GM10248 (cell line): ENCODE results near the gene WDFY4.

Source experiments
- CTCF ChIA-PET: fragments of 300-600 bp; sonication (Branson Sonifier 250); formaldehyde crosslinking; extraction: SDS; loops from one replicate; lab custom pipeline; 2021; ENCODE audit warnings: antibody characterized with exemption; lab: Yijun Ruan, JAX
- POLR2A ChIA-PET: fragments of 350-650 bp; sonication (Branson Sonifier 250); formaldehyde crosslinking; extraction: SDS; loops from one replicate; lab custom pipeline; 2020; ENCODE audit warnings: antibody characterized with exemption; lab: Yijun Ruan, JAX
- DNase-seq: peaks from one replicate; pipeline ENCODE4 v3.0.0; 2012; ENCODE audit errors: extremely low spot score
- TF ChIP-seq, protein P1 (sequence below): IDR thresholded peaks from 2 replicates; pipeline ENCODE4 v1.5.1; 2012; ENCODE audit warnings: mild to moderate bottlenecking, low read depth; ENCODE audit errors: extremely low read depth, missing control alignments, control extremely low read depth

The WDFY4 gene

DNA sequence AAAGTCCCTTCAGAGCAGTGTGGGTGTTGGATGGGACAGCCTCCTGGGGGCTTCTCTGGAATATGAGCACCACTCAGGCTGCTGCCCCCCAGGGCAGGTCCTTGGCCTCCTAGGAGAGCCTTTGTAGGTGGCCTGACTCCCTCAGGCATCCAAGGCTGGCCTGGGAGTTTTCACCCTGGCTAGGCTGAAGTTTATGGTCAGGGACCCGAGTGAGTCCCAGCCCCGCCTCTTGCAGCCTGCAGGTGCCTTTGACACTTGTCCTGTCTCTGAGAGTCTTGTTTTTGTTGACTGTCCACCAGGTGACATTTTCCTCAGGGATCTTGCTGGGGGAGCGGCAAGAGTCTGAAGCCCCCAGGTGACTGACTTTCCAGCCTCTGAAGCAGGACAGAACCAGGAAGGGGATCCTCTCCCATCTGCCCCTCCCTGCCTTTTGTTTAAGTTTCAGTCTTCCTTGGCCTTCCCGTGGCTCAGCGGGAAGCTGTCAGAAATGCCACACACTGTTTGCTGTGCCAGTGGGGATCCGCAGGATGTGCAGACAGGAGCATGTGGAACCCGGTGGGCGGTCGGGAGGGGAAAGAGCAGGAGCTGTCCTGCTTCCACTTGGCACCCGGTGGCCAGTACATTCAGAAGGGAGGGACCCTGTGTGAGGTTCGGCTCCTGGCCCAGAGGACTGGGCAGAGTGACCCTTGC is 195.5 kb downstream of the WDFY4 start:
- CTCF ChIA-PET = no interaction called here
- DNase-seq = peak; percentile 11
- POLR2A ChIA-PET = no interaction called here
- TF ChIP-seq, protein P1, sequence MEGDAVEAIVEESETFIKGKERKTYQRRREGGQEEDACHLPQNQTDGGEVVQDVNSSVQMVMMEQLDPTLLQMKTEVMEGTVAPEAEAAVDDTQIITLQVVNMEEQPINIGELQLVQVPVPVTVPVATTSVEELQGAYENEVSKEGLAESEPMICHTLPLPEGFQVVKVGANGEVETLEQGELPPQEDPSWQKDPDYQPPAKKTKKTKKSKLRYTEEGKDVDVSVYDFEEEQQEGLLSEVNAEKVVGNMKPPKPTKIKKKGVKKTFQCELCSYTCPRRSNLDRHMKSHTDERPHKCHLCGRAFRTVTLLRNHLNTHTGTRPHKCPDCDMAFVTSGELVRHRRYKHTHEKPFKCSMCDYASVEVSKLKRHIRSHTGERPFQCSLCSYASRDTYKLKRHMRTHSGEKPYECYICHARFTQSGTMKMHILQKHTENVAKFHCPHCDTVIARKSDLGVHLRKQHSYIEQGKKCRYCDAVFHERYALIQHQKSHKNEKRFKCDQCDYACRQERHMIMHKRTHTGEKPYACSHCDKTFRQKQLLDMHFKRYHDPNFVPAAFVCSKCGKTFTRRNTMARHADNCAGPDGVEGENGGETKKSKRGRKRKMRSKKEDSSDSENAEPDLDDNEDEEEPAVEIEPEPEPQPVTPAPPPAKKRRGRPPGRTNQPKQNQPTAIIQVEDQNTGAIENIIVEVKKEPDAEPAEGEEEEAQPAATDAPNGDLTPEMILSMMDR = no peak

DNA sequence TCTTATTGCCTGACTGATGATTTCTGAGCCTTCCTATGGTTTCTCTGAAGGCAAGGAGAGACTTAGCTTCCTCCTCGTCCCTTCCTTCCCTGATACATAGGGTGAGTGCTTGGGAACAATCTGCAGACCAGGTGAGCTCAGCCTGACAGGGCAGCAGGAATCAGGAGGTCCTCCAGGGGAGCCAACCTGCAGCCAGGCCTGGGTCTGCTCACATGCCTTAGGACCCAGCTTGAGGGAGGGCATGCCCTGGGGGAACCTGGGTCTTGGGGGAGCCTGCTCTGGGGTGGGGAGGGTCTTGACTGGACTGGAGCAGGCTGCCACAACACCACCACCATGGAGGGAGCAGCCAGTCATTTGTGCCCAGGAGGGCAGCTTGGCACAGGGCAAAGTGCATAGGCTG is 197.3 kb downstream of the WDFY4 start:
- TF ChIP-seq, protein P1 = no peak
- CTCF ChIA-PET = no interaction called here
- POLR2A ChIA-PET = no interaction called here
- no peak for DNase-seq

- TF ChIP-seq, protein P1 = no peak
- no peak for DNase-seq
- CTCF ChIA-PET = no interaction called here
- POLR2A ChIA-PET = no interaction called here
Observed at GRCh38 chr10:48882881-48883280, 198.2 kb downstream of the WDFY4 start.

GRCh38 chr10:48883701-48884100 is 199.0 kb downstream of the WDFY4 start:
- TF ChIP-seq, protein P1 = no peak
- DNase-seq = no peak
- CTCF ChIA-PET = no interaction called here
- POLR2A ChIA-PET = no interaction called here

GRCh38 chr10:48884179-48885045 is 199.7 kb downstream of the WDFY4 start:
- TF ChIP-seq, protein P1 = no peak
- no peak for DNase-seq
- CTCF ChIA-PET = no interaction called here
- POLR2A ChIA-PET = no interaction called here

- ChIA-PET POLR2A (no interaction called here), CTCF (no interaction called here)
- DNase-seq = no peak
- TF ChIP-seq, protein P1 = no peak
Observed at GRCh38 chr10:48885376-48885775, 200.7 kb downstream of the WDFY4 start.
